HEK293 (cell line): ENCODE measurements around the gene NDUFB10.

Experiments
- CTCF ChIP-seq: fragments of 450-650 bp; formaldehyde crosslinking; IDR thresholded peaks from 2 replicates; pipeline ENCODE4 v1.5.1; 2016; ENCODE audit warnings: missing biosample characterization, missing genetic modification characterization
- ZNF157 ChIP-seq: fragments of 450-650 bp; formaldehyde crosslinking; IDR thresholded peaks from 2 replicates; pipeline ENCODE4 v1.5.1; 2016; ENCODE audit warnings: missing biosample characterization, missing genetic modification characterization

GRCh38 chr16:2003231-2003826 lies 44.0 kb downstream of the NDUFB10 start:
- TF ChIP-seq CTCF (tag by site-specific recombination) (no peak), ZNF157 (tag by site-specific recombination) (no peak)
